Fibroblast of pulmonary artery (primary cell): ENCODE measurements around the gene POLD1.

ENCODE experiments used
- DNase-seq: peaks from one replicate; pipeline ENCODE4 v3.0.0-alpha.2; 2010; ENCODE audit warnings: low read depth
- H3K4me3 ChIP-seq: replicated peaks from 2 replicates; pipeline ENCODE4 v1.5.1; 2011; ENCODE audit warnings: low read depth, mild to moderate bottlenecking, control low read depth, low read length, moderate library complexity
- TF ChIP-seq, protein P1 (sequence below): IDR thresholded peaks from 2 replicates; pipeline ENCODE4 v1.5.1; 2011; ENCODE audit warnings: mild to moderate bottlenecking, control low read depth, low read length, inconsistent platforms; ENCODE audit errors: missing control alignments

Gene POLD1

DNA sequence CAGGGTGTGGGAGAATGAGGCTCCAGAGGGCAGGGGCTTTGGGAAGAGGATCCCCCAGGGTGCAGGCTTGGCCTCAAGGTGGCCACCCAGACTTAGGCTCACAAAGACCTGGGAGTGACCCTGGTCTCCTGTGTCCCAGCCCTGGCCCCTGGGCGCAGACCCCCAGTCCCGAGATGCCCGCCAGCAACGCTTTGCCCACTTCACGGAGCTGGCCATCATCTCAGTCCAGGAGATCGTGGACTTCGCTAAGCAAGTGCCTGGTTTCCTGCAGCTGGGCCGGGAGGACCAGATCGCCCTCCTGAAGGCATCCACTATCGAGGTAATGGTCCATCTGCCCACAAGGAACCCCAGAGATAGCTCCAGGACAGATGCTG, 5.3 kb upstream of the POLD1 start:
- no peak for DNase-seq
- no peak overlapping the region for H3K4me3 ChIP-seq
- TF ChIP-seq, protein P1, sequence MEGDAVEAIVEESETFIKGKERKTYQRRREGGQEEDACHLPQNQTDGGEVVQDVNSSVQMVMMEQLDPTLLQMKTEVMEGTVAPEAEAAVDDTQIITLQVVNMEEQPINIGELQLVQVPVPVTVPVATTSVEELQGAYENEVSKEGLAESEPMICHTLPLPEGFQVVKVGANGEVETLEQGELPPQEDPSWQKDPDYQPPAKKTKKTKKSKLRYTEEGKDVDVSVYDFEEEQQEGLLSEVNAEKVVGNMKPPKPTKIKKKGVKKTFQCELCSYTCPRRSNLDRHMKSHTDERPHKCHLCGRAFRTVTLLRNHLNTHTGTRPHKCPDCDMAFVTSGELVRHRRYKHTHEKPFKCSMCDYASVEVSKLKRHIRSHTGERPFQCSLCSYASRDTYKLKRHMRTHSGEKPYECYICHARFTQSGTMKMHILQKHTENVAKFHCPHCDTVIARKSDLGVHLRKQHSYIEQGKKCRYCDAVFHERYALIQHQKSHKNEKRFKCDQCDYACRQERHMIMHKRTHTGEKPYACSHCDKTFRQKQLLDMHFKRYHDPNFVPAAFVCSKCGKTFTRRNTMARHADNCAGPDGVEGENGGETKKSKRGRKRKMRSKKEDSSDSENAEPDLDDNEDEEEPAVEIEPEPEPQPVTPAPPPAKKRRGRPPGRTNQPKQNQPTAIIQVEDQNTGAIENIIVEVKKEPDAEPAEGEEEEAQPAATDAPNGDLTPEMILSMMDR: no peak

GRCh38 chr19:50379602-50380001, 4.5 kb upstream of the POLD1 start:
- TF ChIP-seq, protein P1: no peak
- H3K4me3 ChIP-seq: no peak overlapping the region
- no peak for DNase-seq

DNA sequence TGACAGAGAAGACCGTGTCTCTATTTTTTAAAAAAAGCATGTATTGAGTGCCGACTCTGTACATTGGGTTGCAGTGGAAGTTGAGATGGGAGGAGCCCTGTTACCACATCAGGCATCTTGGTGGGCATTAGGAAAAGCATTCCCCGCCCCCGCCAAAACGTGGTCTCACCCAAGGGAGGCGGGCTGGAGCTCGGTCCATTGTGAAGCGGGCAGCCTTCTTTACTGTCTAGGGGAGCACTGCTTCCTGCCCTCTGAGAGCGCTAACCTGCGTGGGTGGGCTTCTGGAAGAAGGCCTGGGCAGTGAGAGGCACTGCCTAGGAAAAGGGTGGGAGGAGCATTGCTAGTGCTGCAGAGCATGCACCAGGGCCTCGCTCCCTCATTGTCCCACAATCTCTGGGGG, 4.0 kb upstream of the POLD1 start:
- H3K4me3 ChIP-seq: no peak overlapping the region
- TF ChIP-seq, protein P1: no peak

GRCh38 chr19:50380751-50381151, 3.4 kb upstream of the POLD1 start:
- no peak overlapping the region for H3K4me3 ChIP-seq
- no peak for DNase-seq
- TF ChIP-seq, protein P1: no peak

More for the DNA sequence above, 4.0 kb upstream of the POLD1 start:
- no peak for DNase-seq

GRCh38 chr19:50381881-50382729, 2.0 kb upstream of the POLD1 start:
- DNase-seq: no peak
- H3K4me3 ChIP-seq: no peak overlapping the region
- TF ChIP-seq, protein P1: no peak

- no peak for DNase-seq
- H3K4me3 ChIP-seq: peak overlapping the region; percentile 73
- TF ChIP-seq, protein P1: no peak
These were observed 921 bp upstream of the POLD1 start for GRCh38 chr19:50383001-50383851.
